GM21447 (cell line): ENCODE measurements around the gene TBC1D1.
"Not testable (repeated sequence)": the region's sequence is repeated elsewhere in the genome, so short reads cannot be mapped to it uniquely, and the experiment has no call there.

Experiments
- ATAC-seq: cut with Tn5 transposase; IDR thresholded peaks from one replicate; pipeline ENCODE4 v1.9.1; 2021; ENCODE audit not compliant: unreplicated experiment

The TBC1D1 gene

DNA sequence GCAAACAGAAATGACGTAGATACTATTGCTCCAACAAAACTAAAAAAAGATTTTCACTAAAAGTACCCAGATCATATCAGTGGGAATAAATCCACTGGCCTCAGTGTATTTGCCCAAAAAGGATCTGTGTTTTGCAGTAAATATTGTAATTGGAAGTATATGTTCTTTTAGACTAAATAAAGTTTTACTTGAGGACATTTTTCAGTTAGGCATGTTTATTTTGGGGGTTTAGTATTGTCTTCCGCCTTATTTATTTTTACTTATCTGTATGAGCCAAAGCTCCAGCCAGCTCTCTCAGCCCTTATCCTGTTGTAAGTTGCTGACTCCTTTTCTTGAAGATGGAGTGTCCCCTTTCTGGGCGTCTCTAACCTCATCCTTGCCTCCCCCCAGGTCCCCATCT lies 119.1 kb downstream of the TBC1D1 start:
- no peak for ATAC-seq

DNA sequence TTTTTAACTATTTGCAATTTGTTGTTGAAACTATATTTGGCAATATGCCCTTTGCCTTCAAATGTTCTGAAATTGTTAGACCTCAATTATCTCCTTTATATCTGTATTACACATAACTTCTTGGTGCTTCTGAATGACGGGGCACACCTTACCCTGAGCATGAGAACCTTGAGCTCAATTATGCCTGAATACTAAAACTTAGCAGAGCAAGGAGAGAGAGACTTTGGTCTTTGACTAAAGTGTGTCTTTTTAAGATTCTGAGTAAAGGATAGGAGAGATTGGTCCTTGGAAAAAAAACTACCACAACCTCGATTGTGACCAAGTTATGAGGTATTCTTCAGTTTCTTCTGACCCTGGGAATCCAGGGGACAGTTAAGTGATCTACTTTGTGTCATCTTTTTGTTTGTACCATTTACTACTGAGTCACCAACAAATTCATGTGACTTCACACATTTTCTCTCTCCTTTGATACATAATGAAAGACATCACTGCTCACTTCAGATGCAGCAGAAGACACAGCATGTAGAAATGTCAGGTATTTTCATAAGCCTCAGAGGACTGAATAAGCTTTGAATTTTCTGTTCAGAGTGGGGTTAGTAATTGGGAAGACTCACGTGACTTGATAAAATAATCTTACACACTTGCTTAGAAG lies 120.8 kb downstream of the TBC1D1 start:
- no peak for ATAC-seq

DNA sequence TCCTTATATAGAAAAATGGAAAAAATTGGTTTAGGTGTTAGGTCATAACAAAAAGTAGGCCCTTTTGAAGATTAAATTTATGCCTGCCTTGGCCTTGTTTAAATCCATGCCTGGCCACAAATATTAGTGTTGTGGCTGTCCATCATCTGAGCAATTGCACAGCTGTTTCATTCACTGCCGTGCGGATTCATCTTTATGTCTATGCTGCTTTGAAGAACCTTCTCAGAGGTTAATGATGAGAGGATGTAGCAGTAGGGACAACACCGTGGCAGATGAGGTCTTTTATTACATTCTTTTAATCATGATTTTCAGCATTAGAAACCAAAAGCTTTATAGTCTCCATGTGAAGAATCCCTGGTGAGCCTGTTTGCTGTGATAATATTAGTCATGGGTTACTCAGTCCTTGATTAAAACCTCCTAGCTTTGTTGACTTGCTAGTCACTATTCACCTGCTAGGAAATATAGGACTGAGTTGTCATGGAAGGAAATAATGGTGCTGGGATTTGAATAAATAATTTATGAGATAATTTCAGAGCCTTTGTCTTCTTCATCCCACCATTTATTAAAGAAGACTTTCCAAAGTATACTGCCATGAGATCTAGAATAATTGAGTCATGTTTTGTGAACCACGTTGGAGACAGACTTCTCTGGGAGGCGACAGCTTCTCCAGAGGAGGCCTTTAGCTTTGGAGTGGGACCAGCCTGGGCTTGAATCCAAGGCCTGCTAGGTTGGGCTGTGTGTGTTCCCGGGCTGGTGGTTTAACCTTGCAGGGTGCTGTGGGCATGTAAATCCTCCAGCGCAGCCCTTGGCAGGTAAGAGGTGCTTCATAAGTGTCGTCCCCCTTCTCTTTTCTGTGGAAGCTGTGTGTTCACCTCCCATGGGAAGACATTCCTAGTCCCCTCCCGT lies 122.8 kb downstream of the TBC1D1 start:
- ATAC-seq = no peak

DNA sequence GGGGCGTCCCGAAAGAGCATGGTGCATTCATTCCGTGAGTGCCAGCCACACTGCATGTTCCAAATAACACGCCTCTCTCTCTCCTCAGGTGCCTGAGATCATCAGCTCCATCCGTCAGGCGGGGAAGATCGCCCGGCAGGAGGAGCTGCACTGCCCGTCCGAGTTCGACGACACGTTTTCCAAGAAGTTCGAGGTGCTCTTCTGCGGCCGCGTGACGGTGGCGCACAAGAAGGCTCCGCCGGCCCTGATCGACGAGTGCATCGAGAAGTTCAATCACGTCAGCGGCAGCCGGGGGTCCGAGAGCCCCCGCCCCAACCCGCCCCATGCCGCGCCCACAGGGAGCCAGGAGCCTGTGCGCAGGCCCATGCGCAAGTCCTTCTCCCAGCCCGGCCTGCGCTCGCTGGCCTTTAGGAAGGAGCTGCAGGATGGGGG lies 123.6 kb downstream of the TBC1D1 start:
- no peak for ATAC-seq

DNA sequence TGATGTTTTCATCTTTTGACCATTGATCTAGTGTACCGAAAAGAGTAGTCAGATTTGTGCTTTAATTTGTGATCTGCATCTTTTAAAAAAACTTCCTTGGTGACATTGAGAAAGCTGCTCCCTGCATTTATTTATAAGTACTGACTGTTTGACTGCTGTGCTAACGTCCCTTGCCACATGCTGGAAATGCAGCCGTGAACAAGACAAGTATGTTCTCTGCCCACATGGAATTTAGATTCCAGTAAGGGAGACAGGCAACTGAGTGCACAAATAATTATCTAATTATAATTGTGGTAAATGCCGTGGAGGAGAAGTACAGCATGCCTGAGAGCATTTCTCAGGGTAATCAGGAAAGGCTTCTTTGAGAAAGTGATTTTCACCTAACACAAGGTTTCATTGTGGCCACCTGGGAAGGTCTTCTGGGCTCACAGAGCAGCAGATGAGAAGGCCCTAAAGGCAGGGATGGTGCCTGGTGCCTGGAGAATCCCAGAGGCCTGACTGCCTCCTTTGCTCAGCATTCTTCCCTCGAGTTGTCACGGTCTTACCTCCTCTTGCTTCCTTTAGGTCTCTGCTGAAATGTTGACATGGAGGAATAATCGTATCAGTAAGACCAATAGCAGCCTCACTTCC lies 125.1 kb downstream of the TBC1D1 start:
- ATAC-seq = no peak

DNA sequence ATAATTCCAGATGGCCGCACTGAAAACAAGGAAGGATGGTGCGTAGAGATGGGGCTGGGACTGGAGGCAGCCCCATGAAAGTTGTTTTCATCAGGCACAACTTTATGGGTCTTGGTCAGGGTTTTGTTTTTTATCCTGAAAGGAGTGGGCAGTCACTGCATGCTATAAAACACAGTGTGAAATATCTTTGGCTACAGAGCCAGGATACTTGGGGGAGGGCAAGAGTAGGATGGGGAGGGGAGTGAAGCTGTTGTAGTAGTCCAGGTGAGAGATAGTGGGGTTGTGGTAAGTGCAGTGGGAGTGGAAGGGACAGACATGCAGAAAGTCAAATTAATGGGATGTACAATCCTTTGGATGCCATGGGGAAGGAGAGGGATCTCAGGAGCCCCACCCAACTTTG lies 125.8 kb downstream of the TBC1D1 start:
- no peak for ATAC-seq

DNA sequence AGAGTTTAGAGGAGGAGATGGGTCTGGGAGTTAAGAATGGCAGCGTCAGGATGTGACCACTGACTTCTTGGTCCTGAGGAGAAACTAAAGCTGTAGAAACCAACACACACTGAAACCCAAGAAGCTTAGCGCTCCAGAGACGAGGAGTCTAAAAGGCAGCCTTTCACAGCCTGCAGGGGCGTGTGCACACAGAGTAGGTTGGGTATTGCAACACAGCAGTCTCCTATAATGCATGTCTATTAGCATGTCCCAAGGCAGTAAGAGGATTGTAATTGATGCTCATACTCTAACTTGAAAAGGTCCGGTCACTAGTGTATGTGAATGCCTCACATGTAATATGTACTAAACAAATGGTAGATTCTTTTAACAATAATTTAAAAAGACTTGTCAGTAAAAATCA lies 126.7 kb downstream of the TBC1D1 start:
- ATAC-seq = no peak

DNA sequence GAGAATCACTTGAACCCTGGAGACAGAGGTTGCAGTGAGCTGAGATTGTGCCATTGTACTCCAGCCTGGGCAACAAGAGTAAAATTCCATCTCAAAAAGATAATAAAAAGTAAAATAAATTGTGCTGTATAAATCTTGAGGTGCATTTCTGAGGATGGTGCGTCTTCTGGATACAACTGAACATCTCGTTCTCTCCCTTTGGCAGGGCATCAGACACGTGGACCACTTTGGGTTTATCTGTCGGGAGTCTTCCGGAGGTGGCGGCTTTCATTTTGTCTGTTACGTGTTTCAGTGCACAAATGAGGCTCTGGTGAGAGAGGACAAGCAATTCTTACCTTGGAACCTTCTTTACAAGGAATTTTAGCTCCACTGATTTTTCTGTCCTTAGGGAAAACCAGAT lies 129.5 kb downstream of the TBC1D1 start:
- ATAC-seq = no peak

DNA sequence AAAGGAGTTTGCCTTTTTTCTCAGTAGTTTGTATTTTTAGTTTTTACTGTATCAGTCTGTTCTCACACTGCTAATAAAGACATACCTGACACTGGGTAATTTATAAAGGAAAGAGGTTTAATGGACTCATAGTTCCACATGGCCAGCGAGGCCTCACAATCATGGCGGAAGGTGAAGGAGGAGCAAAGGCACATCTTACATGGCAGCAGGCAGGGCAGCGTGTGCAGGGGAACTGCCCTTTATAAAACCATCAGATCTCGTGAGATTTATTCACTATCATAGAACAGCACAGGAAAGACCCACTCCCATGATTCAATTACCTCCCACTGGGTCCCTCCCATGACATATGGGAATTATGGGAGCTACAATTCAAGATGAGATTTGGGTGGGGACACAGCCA lies 130.1 kb downstream of the TBC1D1 start:
- ATAC-seq = not testable (repeated sequence)

DNA sequence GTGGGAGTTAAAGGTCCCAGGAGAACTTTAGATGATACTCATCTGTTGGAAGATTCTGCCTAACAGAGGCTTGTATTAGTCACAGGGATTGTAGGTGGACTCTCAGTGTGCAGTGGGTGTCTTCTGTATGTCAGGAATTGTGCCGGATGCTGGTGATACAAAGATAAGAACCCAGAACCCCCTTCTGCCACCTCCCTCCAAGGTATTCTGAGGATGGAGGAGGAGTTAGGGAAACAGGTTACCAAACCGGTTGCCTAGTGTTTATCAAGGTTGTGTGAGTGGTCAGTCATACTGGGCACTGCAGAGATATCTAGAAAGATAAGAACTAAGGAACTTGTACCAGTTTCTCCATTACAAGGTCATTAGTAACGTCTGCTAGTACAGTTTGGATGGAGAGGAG lies 130.9 kb downstream of the TBC1D1 start:
- ATAC-seq = no peak

DNA sequence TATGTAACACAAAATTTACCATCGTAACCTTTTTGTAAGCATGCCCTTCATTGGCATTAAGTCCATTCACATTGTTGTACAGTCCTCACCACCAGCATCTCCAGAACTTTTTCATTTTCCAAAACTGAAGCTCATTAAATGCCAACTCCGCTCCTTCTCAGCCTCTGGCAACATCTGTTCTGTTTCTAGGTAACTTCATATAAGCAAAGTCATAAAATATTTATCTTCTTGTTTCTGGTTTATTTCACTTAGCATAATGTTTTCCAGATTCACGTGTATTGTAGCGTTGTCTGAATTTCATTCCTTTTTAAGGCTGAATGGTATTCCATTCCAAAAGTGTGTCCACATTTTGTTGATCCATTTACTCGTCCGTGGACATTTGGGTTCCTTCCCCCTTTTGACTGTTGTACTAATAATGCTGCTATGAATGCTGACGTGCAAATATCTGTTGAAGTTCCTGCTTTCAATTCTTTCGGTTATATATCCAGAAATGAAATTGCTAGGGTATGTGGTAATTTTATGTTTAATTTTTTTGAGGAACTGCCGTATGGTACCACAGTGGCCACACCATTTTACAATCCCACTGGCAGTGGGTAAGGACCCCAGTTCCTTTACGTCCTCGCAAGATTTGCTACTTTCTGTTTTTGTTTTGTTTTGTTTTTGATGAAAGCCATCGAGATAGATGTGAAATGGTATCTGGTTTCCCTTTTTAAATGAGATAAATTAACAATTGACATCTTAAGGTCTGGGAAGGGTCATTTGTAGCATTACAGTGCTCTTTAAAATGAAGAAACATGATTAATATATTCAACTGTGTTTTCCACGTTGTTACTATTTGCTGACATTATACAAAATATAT lies 132.7 kb downstream of the TBC1D1 start:
- ATAC-seq = no peak

DNA sequence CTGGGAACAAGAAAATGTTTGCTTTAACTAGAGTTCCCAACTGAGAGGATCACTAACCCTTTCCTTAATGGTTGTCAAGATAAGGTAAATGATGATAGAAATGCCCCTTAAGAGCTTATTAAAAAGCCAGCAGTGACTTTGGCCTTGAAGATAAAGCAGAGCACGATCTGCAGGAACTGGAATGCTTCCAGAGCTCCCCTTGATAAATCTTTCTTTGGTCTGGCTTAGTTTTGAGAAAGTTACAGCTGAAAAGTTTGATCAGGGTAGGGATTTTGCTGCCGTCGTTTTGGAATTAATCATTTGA lies 133.3 kb downstream of the TBC1D1 start:
- ATAC-seq = no peak

DNA sequence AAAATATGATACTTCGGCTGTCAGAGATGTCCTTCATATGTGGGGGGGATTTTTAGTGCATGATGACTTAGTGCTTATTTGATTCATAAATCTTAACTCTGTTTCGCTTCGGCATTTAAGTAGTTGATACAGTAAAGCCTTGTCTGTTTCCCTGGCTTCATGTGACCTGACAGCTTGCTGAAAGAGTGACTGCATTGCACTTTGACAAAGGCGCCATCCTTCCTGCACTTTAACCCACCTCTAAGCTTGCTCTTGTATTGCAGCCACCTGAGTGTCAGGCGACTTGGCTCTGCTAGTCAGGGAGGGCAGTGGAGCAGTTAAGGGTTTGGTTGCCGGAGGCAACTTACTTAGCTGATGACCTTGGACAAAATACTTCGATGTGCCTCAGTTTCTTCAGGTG lies 134.8 kb downstream of the TBC1D1 start:
- no peak for ATAC-seq

DNA sequence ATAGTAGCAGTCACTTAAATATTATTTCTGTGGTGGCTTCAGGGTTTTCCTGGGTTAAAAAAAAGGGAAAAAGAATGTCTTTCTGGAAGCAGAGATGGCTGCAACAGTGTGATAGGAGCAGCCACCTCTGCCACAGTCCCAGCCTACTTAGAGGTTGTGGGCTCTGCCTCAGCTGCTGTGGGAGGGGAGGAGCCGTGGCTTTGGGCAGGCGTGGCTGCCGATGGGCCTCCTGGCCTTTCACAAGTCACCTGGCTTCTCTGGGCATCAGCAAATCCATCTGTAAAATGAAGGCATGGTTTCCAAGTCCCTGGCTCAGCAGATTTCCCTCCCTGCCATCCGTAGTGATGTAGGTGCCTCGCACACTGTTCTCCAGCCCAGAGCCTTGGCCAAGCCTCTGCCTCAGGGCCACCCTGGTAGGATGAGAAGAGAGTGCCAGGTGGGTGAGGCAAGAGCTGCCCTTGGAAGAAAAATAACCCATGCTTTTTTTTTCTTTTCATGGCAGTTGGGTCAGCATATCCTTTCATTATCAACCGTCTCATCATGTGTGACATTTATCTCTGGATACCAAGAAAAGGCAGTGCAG lies 135.4 kb downstream of the TBC1D1 start:
- ATAC-seq = no peak

DNA sequence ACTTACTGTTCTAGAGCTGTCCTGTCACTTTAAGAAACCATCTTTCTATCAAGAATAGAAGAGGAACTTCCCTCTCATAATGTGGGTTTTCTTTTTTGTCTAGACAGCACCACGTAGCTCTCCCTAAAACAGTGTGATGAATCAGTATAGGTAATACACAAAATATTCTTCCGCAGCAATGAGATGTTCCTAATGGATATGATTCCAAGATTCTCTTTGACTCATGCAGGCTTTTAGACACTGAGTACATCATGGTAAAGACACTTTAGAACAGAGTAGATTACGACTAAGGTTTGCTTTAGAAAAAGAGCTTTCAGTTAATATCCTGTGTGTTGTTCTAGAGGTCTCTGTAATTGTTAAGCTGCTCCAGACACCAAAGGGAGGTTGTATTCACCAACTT lies 139.1 kb downstream of the TBC1D1 start:
- ATAC-seq = no peak

DNA sequence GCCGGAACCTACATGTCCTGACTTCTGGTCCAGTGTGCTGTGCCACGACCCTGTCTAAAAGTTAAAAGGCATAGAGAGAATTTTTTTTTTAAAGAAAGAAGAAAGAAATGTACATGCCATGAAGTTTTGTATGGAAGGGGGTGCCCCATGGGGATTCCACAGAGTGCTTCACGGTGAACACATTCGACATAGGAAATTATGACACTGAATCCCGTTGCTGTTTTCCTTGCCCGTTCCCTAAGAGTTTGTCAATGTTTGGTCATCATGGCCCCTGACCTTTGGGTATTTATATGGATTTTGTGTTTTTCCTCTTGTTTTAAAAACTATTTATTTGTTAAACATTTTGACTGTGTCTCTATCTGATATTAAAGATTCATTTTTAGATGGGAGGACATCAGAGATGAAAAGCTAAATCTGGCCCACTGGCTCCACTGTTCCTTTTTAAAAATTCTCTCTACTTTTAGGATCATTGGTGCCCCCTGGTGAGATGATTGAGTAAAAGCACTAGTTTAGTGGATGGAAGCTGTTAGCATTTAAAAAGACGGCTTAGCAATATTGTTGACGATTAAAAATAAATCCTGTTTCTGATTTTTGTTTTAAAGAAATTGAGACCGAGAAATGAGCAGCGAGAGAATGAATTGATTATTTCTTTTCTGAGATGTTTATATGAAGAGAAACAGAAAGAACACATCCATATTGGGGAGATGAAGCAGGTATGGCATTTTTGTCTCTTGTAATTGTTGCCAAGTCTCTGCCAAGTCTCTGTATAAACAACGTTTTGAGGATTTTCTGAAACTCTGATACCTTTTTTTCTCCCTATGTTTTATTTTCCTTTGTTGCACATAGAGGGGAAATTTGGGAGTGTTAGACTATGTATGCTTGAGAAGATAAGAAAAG lies 144.3 kb downstream of the TBC1D1 start:
- ATAC-seq = no peak

DNA sequence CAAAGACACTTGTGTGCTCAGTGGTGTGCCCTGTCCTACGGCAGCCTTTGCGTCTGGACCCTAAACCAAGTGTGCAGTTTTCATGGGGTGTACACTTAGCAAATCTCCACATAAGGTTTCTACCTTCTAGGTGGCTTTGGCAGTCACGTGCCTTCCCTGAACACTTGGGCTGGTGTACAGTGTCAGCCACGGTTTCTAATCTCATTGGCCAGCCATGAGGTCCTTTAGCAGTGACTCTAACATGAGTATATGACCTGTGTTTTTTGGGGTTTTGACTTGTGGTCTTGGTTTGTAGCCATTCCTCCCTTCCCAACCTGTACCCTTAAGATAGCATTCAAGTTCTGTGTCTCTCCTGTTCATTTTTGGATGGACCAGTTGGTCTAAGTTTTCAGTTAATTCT lies 145.7 kb downstream of the TBC1D1 start:
- no peak for ATAC-seq

DNA sequence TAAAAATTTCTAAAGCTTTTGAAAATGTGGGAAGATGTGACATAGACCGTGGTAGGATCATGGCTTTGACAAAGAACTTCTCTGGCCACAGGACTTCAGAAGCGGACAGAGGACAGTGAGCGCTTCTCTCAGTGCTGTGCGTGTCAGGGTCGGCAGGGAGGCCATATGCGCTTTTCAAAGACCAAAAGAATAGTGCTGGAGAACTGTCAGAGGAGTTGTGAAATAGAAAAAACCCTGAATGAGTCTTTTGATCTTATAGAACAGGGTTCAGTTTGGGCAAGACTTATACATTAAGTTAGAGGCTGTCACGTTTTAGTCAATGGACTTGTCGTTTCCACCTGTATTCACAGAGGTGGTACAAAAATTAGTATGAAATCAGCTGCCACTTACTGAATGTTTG lies 146.7 kb downstream of the TBC1D1 start:
- ATAC-seq = no peak

DNA sequence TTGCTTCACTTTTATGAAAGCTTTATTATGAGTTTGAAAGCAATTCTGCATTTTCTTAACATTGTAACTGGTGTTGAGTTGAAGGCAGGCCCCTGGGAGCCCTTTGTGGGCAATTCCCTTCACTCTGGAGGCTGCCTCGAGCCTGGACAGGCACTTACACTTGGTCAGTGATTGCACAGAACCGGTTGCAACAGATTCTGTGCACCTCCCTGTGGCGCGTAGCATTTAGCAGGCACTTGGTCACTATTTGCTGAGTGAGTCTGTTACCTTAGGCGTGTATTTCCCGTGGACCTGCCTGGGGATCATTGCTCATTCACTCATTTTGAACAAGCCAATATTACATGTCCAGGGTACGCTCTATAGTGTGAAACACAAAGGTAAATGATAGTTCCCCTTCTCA lies 149.7 kb downstream of the TBC1D1 start:
- no peak for ATAC-seq

DNA sequence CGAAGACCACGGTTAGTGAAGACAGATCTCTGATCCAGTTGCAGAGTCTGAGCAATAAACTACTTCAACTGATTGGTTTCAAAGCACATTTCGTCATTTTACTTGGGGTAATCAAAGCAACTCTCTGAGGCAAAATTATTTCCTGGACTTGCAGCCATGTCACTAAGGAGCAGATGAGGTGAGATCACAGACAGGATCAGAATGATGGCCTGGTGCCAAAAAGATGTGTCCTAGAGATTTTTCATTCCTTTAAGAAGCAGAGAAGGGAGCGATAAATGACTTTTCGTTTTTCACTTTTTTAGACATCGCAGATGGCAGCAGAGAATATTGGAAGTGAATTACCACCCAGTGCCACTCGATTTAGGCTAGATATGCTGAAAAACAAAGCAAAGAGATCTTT lies 153.2 kb downstream of the TBC1D1 start:
- no peak for ATAC-seq
